Measurements from ENCODE around the gene P2RY8. TPM values are rescaled to one million over a fixed set of nuclear protein-coding genes. Genes with fewer than 3 reads are reported as not detected.

The P2RY8 gene
- total RNA-seq, 1 experiment from 2014 or later, result not detected

GRCh38 chrX:1486749-1487361 lies 50.1 kb downstream of the P2RY8 start:
- BruUV-seq (replicated peaks), result no TSS peak
- Mint-ChIP-seq H3K36me3 (ENCODE audit: insufficient read depth, unreplicated experiment) (peaks cover 9% of the 10 kb centered on the region), H3K4me1 (ENCODE audit: low read depth, unreplicated experiment) (peaks cover 4% of the 10 kb centered on the region), H3K4me3 (ENCODE audit: unreplicated experiment) (no peak overlapping the region), H3K27me3 (ENCODE audit: insufficient read depth, unreplicated experiment) (no peaks in the 10 kb centered on the region), H3K9me3 (ENCODE audit: unreplicated experiment) (peaks cover 7% of the 10 kb centered on the region), H3K27ac (ENCODE audit: unreplicated experiment) (no peak overlapping the region)
- Histone ChIP-seq H3K9me3 (peaks cover 10% of the 10 kb centered on the region), H3K36me3 (ENCODE audit: control insufficient read depth, insufficient read depth, low read length) (no peaks in the 10 kb centered on the region), H3K4me3 (ENCODE audit: low read depth, low read length) (no peak overlapping the region), H3K4me1 (no peaks in the 10 kb centered on the region), H3K27me3 (replicated peaks; ENCODE audit: control insufficient read depth, insufficient read depth, low read length) (no peaks in the 10 kb centered on the region)
- ChIA-PET POLR2A (no interaction called here), CTCF (no interaction called here)
- intact Hi-C loops (cut with micrococcal nuclease; ENCODE audit: unreplicated experiment), result no loop called here
- TF ChIP-seq CTCF (IDR thresholded peaks at IDR 0.05; ENCODE audit: insufficient read depth in 1 of 2, low read depth in 1 of 2, low read length in 1 of 2, severe bottlenecking in 1 of 2, unreplicated experiment in 1 of 2), result no peak
- no peak for DNase-seq

GRCh38 chrX:1486177-1486576 lies 50.8 kb downstream of the P2RY8 start:
- no peaks in the 10 kb centered on the region for H3K36me3 ChIP-seq (ENCODE audit: control insufficient read depth, insufficient read depth, low read length)
- H3K27me3 ChIP-seq (replicated peaks; ENCODE audit: control insufficient read depth, insufficient read depth, low read length), result no peaks in the 10 kb centered on the region
- Mint-ChIP-seq H3K27me3 (ENCODE audit: insufficient read depth, unreplicated experiment) (no peaks in the 10 kb centered on the region), H3K36me3 (ENCODE audit: insufficient read depth, unreplicated experiment) (peaks cover 7% of the 10 kb centered on the region), H3K4me3 (ENCODE audit: unreplicated experiment) (no peak overlapping the region), H3K4me1 (ENCODE audit: low read depth, unreplicated experiment) (peaks cover 7% of the 10 kb centered on the region), H3K27ac (ENCODE audit: unreplicated experiment) (no peak overlapping the region), H3K9me3 (ENCODE audit: unreplicated experiment) (peaks cover under 1% of the 10 kb centered on the region)
- ChIA-PET POLR2A (no interaction called here), CTCF (no interaction called here)
- intact Hi-C loops (cut with micrococcal nuclease; ENCODE audit: unreplicated experiment), result no loop called here
- no peak for DNase-seq
- H3K9me3 ChIP-seq, result peaks cover 10% of the 10 kb centered on the region
- TF ChIP-seq CTCF (IDR thresholded peaks at IDR 0.05; ENCODE audit: insufficient read depth in 1 of 2, low read depth in 1 of 2, low read length in 1 of 2, severe bottlenecking in 1 of 2, unreplicated experiment in 1 of 2), result no peak
- BruUV-seq (replicated peaks), result no TSS peak
- H3K4me3 ChIP-seq (ENCODE audit: low read depth, low read length), result no peak overlapping the region
- H3K4me1 ChIP-seq, result no peaks in the 10 kb centered on the region

- POLR2A ChIA-PET, result no interaction called here
- Mint-ChIP-seq H3K36me3 (ENCODE audit: insufficient read depth, unreplicated experiment) (peaks cover 7% of the 10 kb centered on the region), H3K27me3 (ENCODE audit: insufficient read depth, unreplicated experiment) (no peaks in the 10 kb centered on the region), H3K27ac (ENCODE audit: unreplicated experiment) (no peak overlapping the region), H3K4me1 (ENCODE audit: low read depth, unreplicated experiment) (peaks cover 7% of the 10 kb centered on the region), H3K9me3 (ENCODE audit: unreplicated experiment) (no peaks in the 10 kb centered on the region), H3K4me3 (ENCODE audit: unreplicated experiment) (no peak overlapping the region)
- no peaks in the 10 kb centered on the region for H3K4me1 ChIP-seq
- H3K27me3 ChIP-seq (replicated peaks; ENCODE audit: control insufficient read depth, insufficient read depth, low read length), result no peaks in the 10 kb centered on the region
- BruUV-seq (replicated peaks), result no TSS peak
- peaks cover 10% of the 10 kb centered on the region for H3K9me3 ChIP-seq
- H3K36me3 ChIP-seq (ENCODE audit: control insufficient read depth, insufficient read depth, low read length), result no peaks in the 10 kb centered on the region
- no peak for TF ChIP-seq CTCF (IDR thresholded peaks at IDR 0.05; ENCODE audit: insufficient read depth in 1 of 2, low read depth in 1 of 2, low read length in 1 of 2, severe bottlenecking in 1 of 2, unreplicated experiment in 1 of 2)
- intact Hi-C loops (cut with micrococcal nuclease; ENCODE audit: unreplicated experiment), result no loop called here
- H3K4me3 ChIP-seq (ENCODE audit: low read depth, low read length), result no peak overlapping the region
- DNase-seq, result peak in 1 of 2 experiments; percentile 5
- CTCF ChIA-PET, result no interaction called here
These were observed 52.0 kb downstream of the P2RY8 start for GRCh38 chrX:1485033-1485432.
